ENCODE results near the gene RFTN1.

RFTN1 gene

DNA sequence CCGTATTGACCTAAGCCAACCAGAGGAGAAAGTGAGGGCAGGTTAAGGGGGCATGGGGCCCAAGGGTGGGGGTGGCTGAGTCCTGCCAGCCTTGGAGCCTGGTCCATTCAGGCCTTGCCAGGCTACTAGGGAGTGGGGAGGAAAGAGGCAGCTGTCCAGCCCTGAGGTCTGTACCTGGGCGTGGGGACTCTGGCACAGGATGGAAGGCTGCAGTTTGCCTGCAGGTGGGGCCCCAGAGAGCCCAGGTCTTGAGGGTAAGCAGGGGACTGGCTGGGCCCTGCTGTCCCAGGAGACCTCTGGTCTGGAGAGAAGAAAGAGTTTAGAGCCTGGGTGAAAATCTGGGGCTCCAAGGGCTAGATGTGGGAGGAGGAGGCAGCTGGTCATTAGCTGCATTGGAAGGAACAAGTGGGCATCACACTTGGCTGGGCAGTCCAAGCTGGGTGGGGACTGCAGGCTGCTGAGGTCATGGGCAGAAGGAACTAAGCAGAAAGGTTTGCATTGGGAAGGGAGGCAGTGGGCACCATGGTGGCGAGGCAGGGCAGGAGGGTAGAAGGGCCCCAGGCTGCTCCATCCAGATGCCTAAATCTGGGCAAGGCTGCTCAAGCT, 140.1 kb downstream of the RFTN1 start:
- no peak for DNase-seq

- no peak for DNase-seq
Measured at GRCh38 chr3:16372362-16373292, 140.9 kb downstream of the RFTN1 start.

DNA sequence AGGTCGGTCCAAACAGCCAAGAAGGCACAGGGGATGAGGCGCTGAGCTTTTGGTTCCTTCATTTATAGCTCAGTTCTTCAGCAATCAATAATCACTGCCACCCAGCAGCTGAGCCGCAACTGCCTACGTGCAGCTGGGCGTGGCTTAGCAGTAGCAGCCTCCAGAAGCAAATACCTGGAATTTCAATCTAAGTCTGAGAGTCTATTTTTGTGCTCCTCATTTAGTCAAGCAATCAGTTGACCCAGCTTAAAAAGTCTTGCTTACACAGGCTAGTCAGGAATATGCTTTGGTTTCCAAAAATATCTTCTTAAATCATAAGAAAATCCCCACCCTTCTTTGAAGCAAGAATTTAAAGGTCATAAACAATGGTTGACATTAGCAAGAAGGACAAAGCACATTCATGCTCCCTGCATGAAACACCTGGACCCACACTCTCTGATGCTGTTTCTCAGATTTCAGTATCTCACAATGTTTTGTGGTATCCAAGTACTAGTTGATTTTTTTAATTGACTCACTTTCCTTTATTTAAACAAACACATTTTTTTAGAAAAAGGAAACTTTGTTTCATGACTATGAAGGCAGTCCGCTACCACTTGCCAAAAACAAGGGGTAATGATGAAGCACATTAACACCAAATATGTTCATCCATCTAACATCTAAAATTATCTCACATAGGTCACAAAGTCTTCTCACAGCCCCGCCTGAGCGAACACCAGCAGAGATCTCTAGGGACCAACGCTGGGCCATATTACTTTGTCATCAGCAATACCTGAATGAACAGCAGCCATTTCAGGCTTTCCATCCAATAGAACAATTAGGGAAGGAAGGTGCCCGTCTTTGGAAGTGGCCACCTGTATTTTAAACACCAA, 142.4 kb downstream of the RFTN1 start:
- no peak for DNase-seq

- DNase-seq = no peak
Measured at GRCh38 chr3:16370503-16370871, 143.0 kb downstream of the RFTN1 start.

GRCh38 chr3:16369885-16370284, 143.6 kb downstream of the RFTN1 start:
- DNase-seq = no peak

GRCh38 chr3:16369276-16369675, 144.2 kb downstream of the RFTN1 start:
- DNase-seq = no peak

DNA sequence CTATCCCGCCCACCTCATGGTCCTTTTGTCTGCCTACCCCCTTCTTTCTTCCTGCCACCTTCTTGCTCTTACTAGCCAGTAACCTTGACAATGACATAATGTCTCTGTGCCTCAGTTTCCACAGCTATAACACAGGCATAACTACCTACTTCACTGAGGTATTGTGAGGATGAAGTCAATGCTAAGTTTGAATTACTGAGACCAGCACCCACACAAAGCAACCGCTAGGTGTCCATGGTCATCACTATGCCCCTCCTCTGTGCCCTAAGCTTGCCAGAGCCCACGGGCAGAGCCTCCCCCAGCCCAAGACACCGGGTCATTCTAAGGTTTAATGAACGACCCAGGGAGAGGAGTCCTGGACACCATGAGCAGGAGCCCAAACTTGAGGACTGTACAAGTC, 146.9 kb downstream of the RFTN1 start:
- DNase-seq = no peak

GRCh38 chr3:16365491-16366128, 147.9 kb downstream of the RFTN1 start:
- no peak for DNase-seq

GRCh38 chr3:16364963-16365362, 148.5 kb downstream of the RFTN1 start:
- no peak for DNase-seq

DNA sequence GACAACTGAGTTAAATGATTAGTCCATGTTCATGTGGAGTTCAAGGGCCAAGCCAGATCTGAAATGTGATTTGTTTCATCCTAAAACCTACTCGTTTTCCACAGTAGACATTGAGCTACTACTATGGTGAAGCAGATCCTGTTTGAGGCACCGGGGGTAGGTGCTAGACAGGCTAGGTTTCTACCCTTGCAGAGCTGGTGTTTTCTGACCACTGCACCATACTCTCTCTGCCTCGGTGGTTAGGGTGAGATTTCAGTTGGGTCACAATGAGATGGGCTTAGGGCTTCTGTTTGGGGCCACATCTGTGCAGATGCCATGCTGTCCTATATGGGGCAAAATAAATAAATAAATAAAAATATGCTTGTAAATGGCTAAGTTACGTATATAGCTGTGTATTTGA, 149.2 kb downstream of the RFTN1 start:
- DNase-seq = no peak

- DNase-seq = no peak
Measured at GRCh38 chr3:16363636-16364035, 149.9 kb downstream of the RFTN1 start.

- no peak for DNase-seq
Measured at GRCh38 chr3:16362770-16363169, 150.7 kb downstream of the RFTN1 start.

GRCh38 chr3:16361087-16361486, 152.4 kb downstream of the RFTN1 start:
- DNase-seq = no peak

GRCh38 chr3:16359331-16359730, 154.2 kb downstream of the RFTN1 start:
- DNase-seq = no peak

DNA sequence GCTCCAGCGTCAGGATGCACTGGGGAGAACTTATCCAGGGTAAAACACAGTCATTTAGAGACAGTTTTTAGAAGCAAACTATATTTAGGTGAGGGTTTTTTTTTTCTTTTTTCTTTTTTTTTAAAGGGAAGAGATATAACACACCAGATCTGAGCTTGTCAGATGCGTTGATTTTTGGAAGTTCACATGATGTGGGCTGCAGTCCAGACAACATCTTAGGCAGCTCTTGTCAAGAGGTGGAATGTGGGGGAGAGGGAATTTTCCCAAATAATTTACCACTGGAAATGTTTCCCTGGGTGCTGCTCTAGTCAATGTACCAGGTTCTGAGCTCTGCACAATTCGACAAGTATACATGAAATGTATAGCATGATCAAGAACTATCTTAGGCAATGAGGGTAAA, 155.2 kb downstream of the RFTN1 start:
- DNase-seq = no peak

GRCh38 chr3:16357186-16358121, 156.0 kb downstream of the RFTN1 start:
- DNase-seq = no peak

DNA sequence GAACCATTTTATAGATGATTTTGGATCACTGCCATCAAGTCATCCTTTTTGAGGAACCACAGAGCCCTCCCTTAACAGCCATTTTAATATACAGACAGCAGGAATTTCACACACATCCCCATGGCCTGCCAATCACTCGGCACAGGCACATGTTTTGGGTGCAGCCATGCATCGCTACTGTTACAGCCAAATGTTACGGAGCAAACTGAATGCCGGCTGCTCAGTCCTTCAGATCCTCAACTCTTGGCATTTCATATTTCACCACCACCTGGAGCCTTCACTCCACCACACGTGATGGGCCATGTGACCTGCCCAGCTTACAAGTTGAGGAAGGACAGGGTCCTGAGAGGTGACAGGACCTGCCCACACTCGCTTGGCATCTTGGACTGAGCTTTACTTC, 157.7 kb downstream of the RFTN1 start:
- no peak for DNase-seq

- no peak for DNase-seq
Measured at GRCh38 chr3:16354291-16354690, 159.2 kb downstream of the RFTN1 start.

DNA sequence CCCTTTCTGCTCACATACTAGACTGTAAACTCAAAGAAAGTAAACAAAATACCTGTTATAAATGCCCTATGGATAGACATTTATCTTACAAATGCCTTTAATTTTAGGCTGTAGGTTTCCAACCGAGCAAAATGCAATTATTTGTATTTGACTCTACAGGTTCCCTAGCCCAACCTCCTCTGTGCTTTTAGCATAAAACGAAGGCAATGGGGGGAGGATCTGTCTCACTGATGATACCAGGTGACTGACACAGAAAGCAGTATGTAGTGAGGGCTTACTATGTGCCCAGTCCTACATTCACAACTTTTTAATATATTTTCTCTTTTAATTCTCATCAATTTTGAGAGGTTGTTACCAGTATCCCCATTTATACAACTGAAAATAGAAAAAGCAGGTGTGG, 161.1 kb downstream of the RFTN1 start:
- no peak for DNase-seq

GRCh38 chr3:16350597-16351318, 162.7 kb downstream of the RFTN1 start:
- DNase-seq = no peak

DNA sequence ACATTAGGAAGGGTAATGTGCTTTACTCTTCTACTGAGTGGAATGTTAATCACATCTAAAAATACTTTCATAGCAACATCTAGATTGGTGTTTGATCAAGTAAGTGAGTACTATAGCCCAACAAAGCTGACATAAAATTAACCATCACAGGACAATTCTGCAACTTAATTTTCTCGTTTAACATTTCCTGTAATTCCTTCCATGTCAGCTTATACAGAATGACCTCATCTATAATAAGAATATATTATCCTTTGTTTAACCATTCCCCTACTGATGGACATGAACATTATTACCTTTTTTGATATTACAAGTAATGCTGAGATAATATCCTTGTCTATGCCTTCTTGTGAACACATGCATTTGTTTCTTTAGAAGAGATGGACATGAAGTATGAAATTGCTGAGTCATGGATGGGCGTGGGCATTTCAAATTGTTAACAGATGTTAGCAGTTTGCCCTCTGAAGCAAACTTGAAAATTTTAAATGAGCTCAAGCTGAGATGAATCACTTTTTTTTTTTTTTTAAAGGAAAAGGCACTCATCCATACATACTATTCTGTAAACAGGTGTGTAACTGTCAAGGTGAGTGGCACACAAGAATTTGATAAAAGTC, 163.4 kb downstream of the RFTN1 start:
- no peak for DNase-seq

All from NCI-H1436 treated with DMSO at 0.1 percent for 48 hours (cell line).